Bronchial epithelial cell (primary cell): ENCODE data around the gene LAMTOR2. TPM values are rescaled to one million over a fixed set of nuclear protein-coding genes. Genes with fewer than 3 reads are reported as not detected.

Source experiments
- DNase-seq: peaks from one replicate; pipeline ENCODE4 v3.0.0-alpha.2; 2010; ENCODE audit warnings: low read depth
- FAIRE-seq: peaks from 2 replicates; lab custom pipeline; 2011; peaks lifted over from hg19 to GRCh38; lab: Jason Lieb, UNC
- H3K27me3 ChIP-seq: 2 replicates; pipeline ENCODE4 v1.5.1; 2011; ENCODE audit warnings: low read length; ENCODE audit not compliant: control insufficient read depth, insufficient read depth
- H3K36me3 ChIP-seq: 2 replicates; pipeline ENCODE4 v1.5.1; 2011; ENCODE audit warnings: low read length; ENCODE audit not compliant: control insufficient read depth, insufficient read depth
- H3K4me3 ChIP-seq: 2 replicates; pipeline ENCODE4 v1.5.1; 2011; ENCODE audit warnings: mild to moderate bottlenecking, low read depth, low read length, control low read depth
- total RNA-seq: library from RNA; depleted of rRNA; stranded (reverse); fragments of >200 nt; gene quantifications from 2 replicates; pipeline ENCODE4 v1.2.1, GENCODE V29; 2014
- TF ChIP-seq, protein P1 (sequence below): IDR thresholded peaks from 2 replicates; pipeline ENCODE4 v1.5.1; 2011; ENCODE audit warnings: mild to moderate bottlenecking, moderate library complexity, low read length, control low read depth, inconsistent platforms; ENCODE audit not compliant: insufficient read depth, severe bottlenecking

The LAMTOR2 gene
- total RNA-seq: 46.6 and 74.6 TPM in 2 replicates

DNA sequence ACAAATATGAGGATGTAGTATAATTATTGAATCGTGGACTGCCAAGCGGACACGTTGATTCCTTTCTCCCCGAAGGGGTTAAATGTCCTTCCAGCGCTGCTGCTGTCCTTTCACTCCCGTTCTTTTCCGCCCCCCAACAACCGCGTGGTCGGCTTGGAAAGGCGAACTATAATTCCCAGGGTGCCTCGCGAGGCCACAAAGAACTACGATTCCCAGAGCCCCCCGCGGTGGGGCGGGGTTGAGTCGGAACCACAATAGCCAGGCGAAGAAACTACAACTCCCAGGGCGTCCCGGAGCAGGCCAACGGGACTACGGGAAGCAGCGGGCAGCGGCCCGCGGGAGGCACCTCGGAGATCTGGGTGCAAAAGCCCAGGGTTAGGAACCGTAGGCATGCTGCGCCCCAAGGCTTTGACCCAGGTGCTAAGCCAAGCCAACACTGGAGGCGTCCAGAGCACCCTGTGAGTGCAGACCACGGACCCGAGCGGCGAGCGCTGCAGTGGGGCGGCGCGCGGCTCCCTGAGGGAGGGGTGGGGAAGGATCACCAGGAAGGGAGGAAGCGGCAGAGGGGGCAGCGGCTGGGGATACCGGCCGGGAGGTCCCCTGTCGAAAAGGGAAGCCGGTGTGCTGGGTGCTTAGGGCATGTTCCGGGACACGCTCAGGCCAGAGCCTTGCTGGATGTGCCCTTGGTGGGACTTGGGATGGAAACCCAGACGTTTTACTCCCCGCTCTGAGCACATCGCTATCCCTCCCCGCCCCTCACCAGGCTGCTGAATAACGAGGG, at the start of gene LAMTOR2:
LAMTOR2 (plus strand) TSS at position 283 of the 781 bp plus-strand sequence; CDS start at position 391, 108 bp downstream.
- peaks cover 7% of the 10 kb centered on the region for H3K36me3 ChIP-seq
- TF ChIP-seq, protein P1, sequence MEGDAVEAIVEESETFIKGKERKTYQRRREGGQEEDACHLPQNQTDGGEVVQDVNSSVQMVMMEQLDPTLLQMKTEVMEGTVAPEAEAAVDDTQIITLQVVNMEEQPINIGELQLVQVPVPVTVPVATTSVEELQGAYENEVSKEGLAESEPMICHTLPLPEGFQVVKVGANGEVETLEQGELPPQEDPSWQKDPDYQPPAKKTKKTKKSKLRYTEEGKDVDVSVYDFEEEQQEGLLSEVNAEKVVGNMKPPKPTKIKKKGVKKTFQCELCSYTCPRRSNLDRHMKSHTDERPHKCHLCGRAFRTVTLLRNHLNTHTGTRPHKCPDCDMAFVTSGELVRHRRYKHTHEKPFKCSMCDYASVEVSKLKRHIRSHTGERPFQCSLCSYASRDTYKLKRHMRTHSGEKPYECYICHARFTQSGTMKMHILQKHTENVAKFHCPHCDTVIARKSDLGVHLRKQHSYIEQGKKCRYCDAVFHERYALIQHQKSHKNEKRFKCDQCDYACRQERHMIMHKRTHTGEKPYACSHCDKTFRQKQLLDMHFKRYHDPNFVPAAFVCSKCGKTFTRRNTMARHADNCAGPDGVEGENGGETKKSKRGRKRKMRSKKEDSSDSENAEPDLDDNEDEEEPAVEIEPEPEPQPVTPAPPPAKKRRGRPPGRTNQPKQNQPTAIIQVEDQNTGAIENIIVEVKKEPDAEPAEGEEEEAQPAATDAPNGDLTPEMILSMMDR: no peak
- no peaks in the 10 kb centered on the region for H3K27me3 ChIP-seq
- peak within 1 kb of the TSS; percentile 81 for H3K4me3 ChIP-seq
- FAIRE-seq: no peak
- DNase-seq: peak; percentile 91

GRCh38 chr1:156004843-156005584, 49.6 kb upstream of the LAMTOR2 start:
- no peak for DNase-seq
- no peak for FAIRE-seq

GRCh38 chr1:156006666-156007376, 47.8 kb upstream of the LAMTOR2 start:
- H3K36me3 ChIP-seq: peaks cover 7% of the 10 kb centered on the region
- TF ChIP-seq, protein P1: no peak
- H3K27me3 ChIP-seq: no peaks in the 10 kb centered on the region
- no peak for FAIRE-seq
- peak; percentile 42 for DNase-seq
- H3K4me3 ChIP-seq: no peak overlapping the region

More at GRCh38 chr1:156004843-156005584, 49.6 kb upstream of the LAMTOR2 start:
- no peaks in the 10 kb centered on the region for H3K27me3 ChIP-seq
- no peak overlapping the region for H3K4me3 ChIP-seq
- H3K36me3 ChIP-seq: peaks cover 3% of the 10 kb centered on the region
- TF ChIP-seq, protein P1: no peak

DNA sequence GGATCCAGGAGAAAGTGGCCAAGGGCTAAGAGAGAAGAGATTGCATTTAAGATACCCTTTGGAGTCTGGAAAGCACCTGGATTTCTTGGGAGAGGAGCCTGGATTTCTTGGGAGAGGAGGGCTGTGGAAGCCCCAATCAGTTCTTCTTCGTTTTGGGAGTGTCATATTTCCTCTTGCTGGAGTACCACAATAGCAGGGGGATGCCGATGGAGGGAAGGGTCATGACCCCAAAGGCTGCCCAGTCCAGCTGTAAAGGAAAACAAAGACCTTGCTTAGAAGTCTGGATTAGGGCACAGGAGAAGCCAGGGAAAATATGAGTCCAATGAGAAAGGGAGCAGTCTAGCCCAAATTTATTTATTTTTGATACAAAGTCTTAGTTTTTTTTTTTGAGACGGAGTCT, 45.2 kb upstream of the LAMTOR2 start:
- peaks cover 11% of the 10 kb centered on the region for H3K36me3 ChIP-seq
- TF ChIP-seq, protein P1: no peak
- H3K4me3 ChIP-seq: no peak overlapping the region
- DNase-seq (no peak), FAIRE-seq (no peak)
- H3K27me3 ChIP-seq: no peaks in the 10 kb centered on the region

- Histone ChIP-seq H3K4me3 (no peak overlapping the region), H3K27me3 (no peaks in the 10 kb centered on the region), H3K36me3 (peaks cover 14% of the 10 kb centered on the region)
- DNase-seq (no peak), FAIRE-seq (no peak)
- TF ChIP-seq, protein P1: no peak
These were observed 42.3 kb upstream of the LAMTOR2 start for GRCh38 chr1:156012051-156012817.
